DLD1 (cell line): Measurements from ENCODE around the gene TMEM72.

Source experiments
- in situ Hi-C: cut with HindIII; loops from 2 replicates; pipeline ENCODE4 v1.10.0; 2017; ENCODE audit warnings: low sequenced_read_pairs

The TMEM72 gene

DNA sequence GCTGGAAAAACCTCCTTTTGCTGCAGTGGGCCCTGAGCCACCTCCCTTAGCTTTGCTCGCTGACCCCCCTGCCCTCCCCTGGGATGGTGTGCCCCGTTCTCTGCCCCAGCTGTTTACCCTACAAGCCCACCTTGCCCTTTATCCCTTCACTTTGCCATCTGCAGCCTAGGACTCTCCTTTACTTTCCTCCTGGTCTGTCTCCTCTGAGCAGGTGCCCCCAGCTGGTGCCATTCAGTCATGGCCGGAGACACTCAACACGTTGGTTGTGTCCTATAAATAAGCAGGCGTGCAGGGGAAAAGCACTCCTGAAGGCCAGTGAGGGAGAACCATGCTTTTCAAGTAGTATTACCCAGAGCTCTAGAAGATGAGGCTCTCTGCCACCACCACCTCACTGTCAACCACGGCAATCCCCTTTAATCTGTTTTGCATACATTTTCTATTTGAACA is 54.5 kb downstream of the TMEM72 start:
- in situ Hi-C loops = no loop called here

- in situ Hi-C loops = no loop called here
These were observed 55.1 kb downstream of the TMEM72 start for GRCh38 chr10:44966129-44966815.

- in situ Hi-C loops = no loop called here
These were observed 55.8 kb downstream of the TMEM72 start for GRCh38 chr10:44966816-44967509.

GRCh38 chr10:44967616-44968015 is 56.5 kb downstream of the TMEM72 start:
- in situ Hi-C loops = no loop called here

DNA sequence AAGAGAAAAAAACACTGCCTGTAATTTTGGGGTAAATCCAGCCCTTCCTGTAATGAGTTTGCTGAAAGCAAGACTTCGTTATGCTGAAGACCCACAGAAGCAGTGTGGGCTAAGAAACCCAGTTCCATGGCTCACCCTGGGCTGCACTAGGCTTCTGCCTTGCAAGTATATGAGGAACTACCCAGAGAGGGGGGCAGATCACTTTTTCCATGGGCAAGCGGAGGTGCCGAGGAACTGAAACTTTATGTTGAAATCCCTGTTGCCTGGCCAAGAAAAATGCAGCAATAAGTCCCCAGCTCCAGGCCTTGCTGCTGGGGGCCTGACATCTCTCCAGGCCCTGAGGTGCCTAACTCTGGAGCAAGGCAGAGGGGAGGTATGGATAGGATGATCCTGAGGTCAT is 57.0 kb downstream of the TMEM72 start:
- in situ Hi-C loops = no loop called here

DNA sequence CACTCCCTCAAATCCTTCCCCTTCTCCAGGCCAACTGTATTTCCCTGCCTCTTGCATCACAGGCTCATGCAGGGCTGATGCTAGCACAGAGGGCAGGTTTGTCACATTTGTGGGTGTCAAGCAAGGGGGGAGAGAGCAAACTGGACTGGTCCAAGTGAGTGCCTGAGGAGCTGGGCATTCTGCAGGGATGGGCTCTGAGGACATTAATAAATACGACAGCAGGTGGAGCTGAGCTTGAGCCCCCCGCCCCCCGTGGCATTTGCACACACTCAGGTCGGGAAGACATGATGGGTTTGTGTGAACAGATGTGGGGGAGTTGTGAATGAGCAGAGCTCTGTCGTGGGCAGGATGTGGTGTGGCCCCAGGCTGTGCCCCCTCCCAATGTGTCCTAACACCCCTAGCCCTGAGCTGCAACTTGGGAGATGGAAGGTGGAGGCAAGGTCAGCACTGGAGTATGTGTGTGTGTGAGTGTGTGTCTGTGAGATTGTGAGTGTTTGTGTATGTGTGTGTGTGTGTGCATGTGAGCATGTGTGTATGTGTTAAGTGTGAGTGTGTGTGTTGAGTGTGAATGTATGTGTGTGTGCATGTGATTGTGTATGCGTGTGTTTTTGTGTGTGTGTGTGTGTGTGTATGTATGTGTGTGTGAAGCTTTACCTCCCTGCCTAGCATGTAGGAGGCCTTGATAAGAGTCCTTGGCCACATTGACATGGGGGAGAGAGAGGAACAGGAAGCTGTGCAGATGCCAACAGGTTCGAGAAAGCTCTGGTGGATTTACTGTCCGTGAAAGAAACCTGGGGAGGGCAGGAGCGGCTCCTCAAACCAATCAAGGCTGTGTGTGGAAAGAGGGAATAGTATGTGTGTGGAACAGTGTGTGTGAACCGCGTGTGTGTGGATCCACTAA is 57.6 kb downstream of the TMEM72 start:
- in situ Hi-C loops = no loop called here

- in situ Hi-C loops = no loop called here
These were observed 58.7 kb downstream of the TMEM72 start for GRCh38 chr10:44969854-44970253.

DNA sequence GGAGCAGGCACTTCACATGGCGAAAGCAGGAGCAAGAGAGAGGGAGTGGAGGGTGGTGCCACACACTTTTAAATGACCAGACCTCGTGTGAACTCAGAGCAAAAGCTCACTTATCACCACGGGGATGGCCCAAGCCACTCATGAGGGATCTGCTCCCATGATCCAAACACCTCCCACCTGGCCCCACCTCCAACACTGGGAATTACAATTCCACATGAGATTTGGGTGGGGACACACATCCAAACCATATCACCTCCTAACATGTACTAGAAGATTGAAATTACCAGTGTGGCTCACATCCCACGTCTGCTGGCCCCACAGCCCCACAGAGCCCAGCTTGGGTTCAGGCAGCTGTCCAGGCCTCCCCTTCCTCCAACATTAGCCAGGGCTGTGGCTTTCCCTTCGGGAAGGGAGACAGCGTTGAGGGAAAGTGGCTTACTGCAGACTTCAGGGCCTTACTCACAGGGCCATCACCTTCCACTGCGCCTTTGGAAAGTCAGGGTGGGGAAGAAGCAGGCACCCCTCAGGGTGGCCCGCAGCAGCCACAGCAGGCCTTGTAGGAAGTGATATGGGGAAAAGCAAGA is 59.8 kb downstream of the TMEM72 start:
- in situ Hi-C loops = no loop called here

DNA sequence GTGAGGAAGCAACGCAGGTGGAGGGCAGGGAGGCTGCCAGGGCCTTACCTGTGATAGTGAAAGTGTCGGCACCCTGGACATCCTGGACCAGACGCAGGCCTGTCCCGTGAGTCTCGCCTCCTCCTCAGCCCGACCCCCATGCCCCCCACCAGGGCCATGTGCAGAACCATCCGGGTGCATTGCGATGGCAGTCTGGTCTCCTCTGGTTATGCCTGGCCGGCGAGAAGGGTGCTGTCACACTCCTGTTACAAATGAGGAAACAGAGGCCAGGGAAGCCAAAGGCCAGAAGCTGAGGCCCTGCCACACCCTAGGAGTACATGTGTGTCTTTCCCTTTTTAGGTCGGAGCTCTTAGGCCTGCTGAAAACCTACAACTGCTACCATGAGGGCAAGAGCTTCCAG is 60.3 kb downstream of the TMEM72 start:
- in situ Hi-C loops = no loop called here

DNA sequence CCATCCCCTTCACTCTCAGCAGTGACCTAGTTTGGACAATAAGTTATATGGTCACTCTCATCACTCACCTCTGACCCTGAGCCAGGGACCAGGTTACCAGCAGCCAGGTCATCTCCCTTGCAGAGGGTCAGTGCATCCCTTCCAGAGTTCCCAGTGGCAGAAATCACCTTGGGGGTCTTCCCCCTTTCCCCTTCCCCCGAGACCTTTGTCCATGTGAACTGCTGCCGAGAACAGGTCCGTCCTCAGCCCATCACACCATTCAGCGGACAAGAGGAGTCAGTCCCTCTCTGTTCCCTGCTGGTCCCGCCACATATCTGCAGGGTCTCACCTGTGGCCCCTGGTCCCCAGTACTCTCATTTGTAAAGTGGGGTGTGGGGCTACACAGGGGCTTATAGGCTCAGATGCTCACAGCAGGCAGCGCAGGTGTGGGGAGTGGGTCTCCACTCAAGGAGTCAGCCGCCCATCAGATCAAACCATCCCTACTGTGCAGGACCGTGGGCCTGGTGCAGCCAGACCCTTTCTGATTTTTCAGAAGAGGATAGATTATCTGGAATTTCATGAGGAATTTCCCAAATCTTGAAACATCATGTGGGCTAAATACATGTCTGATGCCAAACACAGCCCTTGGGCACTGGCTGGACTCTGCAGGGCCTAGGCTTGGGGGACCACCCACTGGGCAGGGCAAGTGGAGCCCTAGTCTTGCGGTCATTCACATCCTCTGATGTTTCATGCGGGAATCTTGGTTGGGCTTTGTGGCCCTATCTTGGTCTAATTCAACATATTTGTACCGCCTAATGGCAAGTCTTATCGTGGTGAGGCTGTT is 61.0 kb downstream of the TMEM72 start:
- in situ Hi-C loops = no loop called here

DNA sequence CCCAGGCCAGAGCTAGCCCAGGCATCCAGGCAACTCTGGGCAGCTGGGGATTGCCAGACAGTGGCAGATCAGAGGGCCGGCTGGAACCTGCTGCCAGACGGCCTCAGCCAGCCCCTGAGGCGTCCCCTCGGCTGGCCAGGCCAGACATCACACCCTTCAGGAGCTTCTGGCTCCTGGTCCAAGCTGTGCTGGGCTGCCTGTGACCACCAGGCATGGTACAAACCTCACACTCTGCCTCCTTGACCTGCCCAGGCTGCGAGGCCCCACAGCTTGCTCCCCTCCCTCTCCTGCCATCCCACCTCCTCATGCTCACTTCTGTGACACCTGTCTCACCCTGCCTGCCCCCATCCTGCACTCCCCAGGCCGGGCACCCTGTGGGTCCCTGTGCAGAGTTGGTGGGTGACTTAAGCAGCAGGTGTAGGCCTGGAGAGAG is 61.8 kb downstream of the TMEM72 start:
- in situ Hi-C loops = no loop called here

- in situ Hi-C loops = no loop called here
These were observed 62.4 kb downstream of the TMEM72 start for GRCh38 chr10:44973323-44974081.

GRCh38 chr10:44974082-44974627 is 63.0 kb downstream of the TMEM72 start:
- in situ Hi-C loops = no loop called here

DNA sequence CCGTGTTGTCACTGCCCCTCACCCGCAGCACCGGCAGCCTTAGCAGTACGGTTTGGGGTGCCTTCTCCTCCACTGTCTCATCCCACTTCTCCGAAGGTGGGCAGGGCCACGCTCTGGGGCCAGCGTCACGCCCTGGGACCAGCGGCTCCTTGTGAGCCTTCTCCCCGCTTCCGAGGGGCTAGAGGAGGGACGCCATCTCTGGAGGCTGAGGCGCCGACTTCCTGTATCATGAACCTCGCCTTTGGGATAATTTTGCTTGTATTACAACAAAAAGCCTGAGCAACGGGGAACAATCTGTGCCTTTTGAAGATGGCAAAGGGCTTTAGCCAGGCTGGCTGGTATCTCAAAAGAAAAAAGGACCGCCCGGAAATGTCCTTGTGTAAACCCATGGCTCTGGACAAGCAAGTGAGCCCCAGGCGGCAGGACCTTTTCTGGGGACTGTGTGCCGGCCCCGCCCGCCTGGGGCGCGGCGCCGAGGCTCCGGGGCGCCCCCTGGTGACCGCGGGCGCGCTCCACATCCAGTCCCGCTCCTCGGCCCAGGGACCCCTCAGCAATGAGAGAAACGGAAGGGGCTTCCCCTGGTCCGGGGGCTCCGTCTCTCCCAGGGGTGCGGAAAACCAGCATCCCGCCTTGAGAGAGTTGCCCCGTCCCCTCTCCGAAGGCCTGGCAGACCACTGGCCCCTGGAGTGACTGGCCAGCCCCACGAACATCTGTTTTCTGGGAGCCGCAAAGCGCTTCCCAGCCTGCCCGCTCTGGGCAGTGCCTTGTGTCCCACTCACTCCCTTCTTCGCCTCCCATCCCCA is 63.7 kb downstream of the TMEM72 start:
- in situ Hi-C loops = no loop called here

DNA sequence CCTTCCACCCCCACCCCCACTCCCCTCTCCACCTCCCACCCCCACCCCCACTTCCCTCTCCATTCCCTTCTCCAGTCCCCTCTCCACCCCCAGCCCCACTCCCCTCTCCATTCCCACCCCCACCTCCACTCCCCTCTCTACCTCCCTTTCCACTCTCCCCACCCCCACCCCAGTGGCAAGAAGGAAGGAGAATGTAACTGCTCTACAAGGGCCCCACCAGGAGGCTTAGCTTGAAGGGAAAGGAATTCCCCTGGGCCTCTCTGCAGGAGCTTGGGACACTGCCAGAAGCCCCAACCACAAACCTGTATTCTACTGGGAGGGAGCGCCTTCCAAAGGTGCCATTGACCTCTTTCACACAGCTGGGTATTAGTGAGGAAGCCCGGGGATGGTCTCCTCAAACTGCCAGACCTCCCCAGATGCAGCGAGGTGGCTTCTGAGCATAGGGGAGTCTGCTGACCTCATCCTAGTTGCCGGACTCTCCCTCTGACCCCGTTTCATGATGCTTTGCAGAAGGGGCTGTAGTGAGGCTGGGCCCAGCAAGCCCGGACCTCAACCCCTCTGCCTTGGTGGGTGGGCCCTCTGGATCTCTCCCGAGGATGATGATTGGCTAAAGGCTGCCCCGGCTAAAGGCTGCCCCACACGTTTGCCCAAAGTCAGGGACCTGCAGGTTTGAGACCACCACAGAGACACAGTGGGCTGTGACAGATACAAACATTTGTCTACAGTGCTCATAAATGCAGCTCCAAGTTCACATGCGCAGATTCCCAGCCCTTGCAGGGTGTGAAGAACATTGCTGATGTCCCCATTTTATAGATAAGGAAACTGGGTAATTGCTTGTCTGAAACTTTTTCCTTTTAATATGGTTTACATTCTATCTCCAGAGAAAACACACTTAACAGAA is 64.5 kb downstream of the TMEM72 start:
- in situ Hi-C loops = no loop called here

GRCh38 chr10:44976352-44977198 is 65.4 kb downstream of the TMEM72 start:
- in situ Hi-C loops = no loop called here
